ENCODE data around the gene PAMR1.

DNA sequence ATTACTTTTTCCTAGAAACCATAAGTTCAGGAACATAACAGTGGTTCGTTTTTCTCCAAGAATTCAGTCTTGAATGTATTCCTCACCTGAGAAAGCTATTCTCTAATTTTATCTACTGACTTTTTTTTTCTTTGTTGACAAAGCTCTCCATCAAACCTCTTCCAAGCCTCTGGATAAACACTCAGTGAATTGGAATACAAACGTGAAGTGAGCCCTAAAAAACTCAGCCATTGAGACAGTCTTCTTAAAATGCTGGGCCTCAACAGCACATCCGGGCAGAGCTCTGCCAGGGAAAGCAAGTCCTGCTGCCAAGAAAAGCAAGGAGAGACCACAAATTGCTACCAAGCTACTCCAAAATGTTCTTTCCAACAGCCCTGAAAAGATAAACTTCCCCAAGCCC, 98.3 kb downstream of the PAMR1 start:
- TF ChIP-seq POLR2AphosphoS5 (IDR thresholded peaks at IDR 0.05; ENCODE audit: low read depth, low read length) (no peak), POLR2A (IDR thresholded peaks at IDR 0.05; ENCODE audit: low read depth, low read length) (no peak), POU2F2 (IDR thresholded peaks at IDR 0.05; ENCODE audit: low read depth, low read length) (no peak), TAF1 (IDR thresholded peaks at IDR 0.05; ENCODE audit: low read depth, low read length) (no peak), SPI1 (IDR thresholded peaks at IDR 0.05; ENCODE audit: low read depth, low read length) (no peak), PAX5 (IDR thresholded peaks at IDR 0.05; ENCODE audit: insufficient read depth, low read length, severe bottlenecking) (no peak)

Measured in GM12891 (cell line).